Measurements from ENCODE around the gene ITGAD.

The ITGAD gene

GRCh38 chr16:31459687-31460581 lies 66.8 kb downstream of the ITGAD start:
- peak overlapping the region; percentile 97 for H3K9ac ChIP-seq (ENCODE audit: low read depth, low read length)
- H3K4me1 ChIP-seq (ENCODE audit: insufficient read depth, low read length), result peaks cover 4% of the 10 kb centered on the region
- H3K9me3 ChIP-seq (ENCODE audit: control insufficient read depth, insufficient read depth, low read length), result no peaks in the 10 kb centered on the region
- no peaks in the 10 kb centered on the region; the same call in 1 of the 2 replicates for H3K36me3 ChIP-seq (ENCODE audit: insufficient read depth, low read length)

GRCh38 chr16:31460582-31461002 lies 67.5 kb downstream of the ITGAD start:
- no peaks in the 10 kb centered on the region for H3K9me3 ChIP-seq (ENCODE audit: control insufficient read depth, insufficient read depth, low read length)
- peak overlapping the region; percentile 71; the same call in 1 of the 2 replicates for H3K9ac ChIP-seq (ENCODE audit: low read depth, low read length)
- H3K4me1 ChIP-seq (ENCODE audit: insufficient read depth, low read length), result peaks cover under 1% of the 10 kb centered on the region; the same call in 1 of the 2 replicates
- H3K36me3 ChIP-seq (ENCODE audit: insufficient read depth, low read length), result no peaks in the 10 kb centered on the region; the same call in 1 of the 2 replicates

- Histone ChIP-seq H3K4me1 (ENCODE audit: insufficient read depth, low read length) (no peaks in the 10 kb centered on the region; the same call in 1 of the 2 replicates), H3K9me3 (ENCODE audit: control insufficient read depth, insufficient read depth, low read length) (no peaks in the 10 kb centered on the region), H3K9ac (ENCODE audit: low read depth, low read length) (no peak overlapping the region), H3K36me3 (ENCODE audit: insufficient read depth, low read length) (no peaks in the 10 kb centered on the region)
These were observed 68.2 kb downstream of the ITGAD start for GRCh38 chr16:31461201-31461920.

GRCh38 chr16:31461921-31462804 lies 69.0 kb downstream of the ITGAD start:
- Histone ChIP-seq H3K9me3 (ENCODE audit: control insufficient read depth, insufficient read depth, low read length) (no peaks in the 10 kb centered on the region), H3K4me1 (ENCODE audit: insufficient read depth, low read length) (no peaks in the 10 kb centered on the region; the same call in 1 of the 2 replicates), H3K9ac (ENCODE audit: low read depth, low read length) (no peak overlapping the region), H3K36me3 (ENCODE audit: insufficient read depth, low read length) (no peaks in the 10 kb centered on the region)

GRCh38 chr16:31464348-31464769 lies 71.2 kb downstream of the ITGAD start:
- no peaks in the 10 kb centered on the region for H3K9me3 ChIP-seq (ENCODE audit: control insufficient read depth, insufficient read depth, low read length)
- no peak overlapping the region for H3K9ac ChIP-seq (ENCODE audit: low read depth, low read length)
- H3K4me1 ChIP-seq (ENCODE audit: insufficient read depth, low read length), result no peaks in the 10 kb centered on the region
- no peaks in the 10 kb centered on the region for H3K36me3 ChIP-seq (ENCODE audit: insufficient read depth, low read length)

GRCh38 chr16:31464781-31465260 lies 71.7 kb downstream of the ITGAD start:
- no peak overlapping the region for H3K9ac ChIP-seq (ENCODE audit: low read depth, low read length)
- no peaks in the 10 kb centered on the region for H3K9me3 ChIP-seq (ENCODE audit: control insufficient read depth, insufficient read depth, low read length)
- H3K36me3 ChIP-seq (ENCODE audit: insufficient read depth, low read length), result no peaks in the 10 kb centered on the region
- H3K4me1 ChIP-seq (ENCODE audit: insufficient read depth, low read length), result no peaks in the 10 kb centered on the region

GRCh38 chr16:31465788-31466370 lies 72.7 kb downstream of the ITGAD start:
- no peak overlapping the region for H3K9ac ChIP-seq (ENCODE audit: low read depth, low read length)
- H3K9me3 ChIP-seq (ENCODE audit: control insufficient read depth, insufficient read depth, low read length), result no peaks in the 10 kb centered on the region
- no peaks in the 10 kb centered on the region for H3K4me1 ChIP-seq (ENCODE audit: insufficient read depth, low read length)
- H3K36me3 ChIP-seq (ENCODE audit: insufficient read depth, low read length), result no peaks in the 10 kb centered on the region

- no peak overlapping the region for H3K9ac ChIP-seq (ENCODE audit: low read depth, low read length)
- no peaks in the 10 kb centered on the region for H3K36me3 ChIP-seq (ENCODE audit: insufficient read depth, low read length)
- H3K4me1 ChIP-seq (ENCODE audit: insufficient read depth, low read length), result peaks cover 5% of the 10 kb centered on the region; the same call in 1 of the 2 replicates
- H3K9me3 ChIP-seq (ENCODE audit: control insufficient read depth, insufficient read depth, low read length), result no peaks in the 10 kb centered on the region
These were observed 73.3 kb downstream of the ITGAD start for GRCh38 chr16:31466381-31466841.

GRCh38 chr16:31467151-31467773 lies 74.1 kb downstream of the ITGAD start:
- Histone ChIP-seq H3K4me1 (ENCODE audit: insufficient read depth, low read length) (peaks cover 6% of the 10 kb centered on the region; the same call in 1 of the 2 replicates), H3K36me3 (ENCODE audit: insufficient read depth, low read length) (no peaks in the 10 kb centered on the region), H3K9ac (ENCODE audit: low read depth, low read length) (no peak overlapping the region), H3K9me3 (ENCODE audit: control insufficient read depth, insufficient read depth, low read length) (no peaks in the 10 kb centered on the region)

- no peak overlapping the region for H3K9ac ChIP-seq (ENCODE audit: low read depth, low read length)
These were observed 74.7 kb downstream of the ITGAD start for GRCh38 chr16:31467858-31468257.

GRCh38 chr16:31470615-31471014 lies 77.5 kb downstream of the ITGAD start:
- no peaks in the 10 kb centered on the region for H3K36me3 ChIP-seq (ENCODE audit: insufficient read depth, low read length)
- no peak overlapping the region for H3K9ac ChIP-seq (ENCODE audit: low read depth, low read length)
- peaks cover 6% of the 10 kb centered on the region; the same call in 1 of the 2 replicates for H3K4me1 ChIP-seq (ENCODE audit: insufficient read depth, low read length)

More at GRCh38 chr16:31467858-31468257, 74.7 kb downstream of the ITGAD start:
- peaks cover 6% of the 10 kb centered on the region; the same call in 1 of the 2 replicates for H3K4me1 ChIP-seq (ENCODE audit: insufficient read depth, low read length)
- H3K36me3 ChIP-seq (ENCODE audit: insufficient read depth, low read length), result no peaks in the 10 kb centered on the region
- H3K9me3 ChIP-seq (ENCODE audit: control insufficient read depth, insufficient read depth, low read length), result no peaks in the 10 kb centered on the region

GRCh38 chr16:31471241-31471874 lies 78.2 kb downstream of the ITGAD start:
- H3K9me3 ChIP-seq (ENCODE audit: control insufficient read depth, insufficient read depth, low read length), result no peaks in the 10 kb centered on the region; the same call in 1 of the 2 replicates
- peaks cover 6% of the 10 kb centered on the region; the same call in 1 of the 2 replicates for H3K4me1 ChIP-seq (ENCODE audit: insufficient read depth, low read length)
- H3K9ac ChIP-seq (ENCODE audit: low read depth, low read length), result peak overlapping the region; percentile 54; the same call in 1 of the 2 replicates
- H3K36me3 ChIP-seq (ENCODE audit: insufficient read depth, low read length), result no peaks in the 10 kb centered on the region

More at GRCh38 chr16:31470615-31471014, 77.5 kb downstream of the ITGAD start:
- H3K9me3 ChIP-seq (ENCODE audit: control insufficient read depth, insufficient read depth, low read length), result no peaks in the 10 kb centered on the region; the same call in 1 of the 2 replicates
